Uterus (tissue), 4 donors: ENCODE measurements around the gene CTBP1. TPM values are rescaled to one million over a fixed set of nuclear protein-coding genes. Genes with fewer than 3 reads are reported as not detected.
A peak's percentile ranks its signal among the peaks of the same experiment; 100 is the strongest.

ENCODE experiments used
- DNase-seq, 2 donors: peaks; one replicate each; pipeline ENCODE4 v3.0.0-alpha.2; 2019 to 2020
- H3K27ac ChIP-seq, 2 donors: fragments of 200-600 bp; sonication (generic); 1 replicate in 1 of 2; 2 replicates in 1 of 2; pipeline ENCODE4 v1.5.1; 2016 to 2018
- H3K27me3 ChIP-seq, 2 donors: fragments of 200-600 bp; sonication (generic); one replicate each; pipeline ENCODE4 v1.5.1; 2018 to 2019; ENCODE audit warnings: control low read depth in 1 of 2
- H3K36me3 ChIP-seq, 2 donors: fragments of 200-600 bp; sonication (generic); one replicate each; pipeline ENCODE4 v1.5.1; 2019; ENCODE audit warnings: control low read depth in 1 of 2
- H3K4me1 ChIP-seq, 2 donors: fragments of 200-600 bp; sonication (generic); one replicate each; pipeline ENCODE4 v1.5.1; 2018 to 2019; ENCODE audit warnings: control low read depth in 1 of 2
- H3K4me3 ChIP-seq, 2 donors: fragments of 200-600 bp; sonication (generic); 1 replicate in 1 of 2; 2 replicates in 1 of 2; pipeline ENCODE4 v1.5.1; 2018 to 2019; ENCODE audit warnings: mild to moderate bottlenecking in 1 of 2
- H3K9me3 ChIP-seq, 2 donors: fragments of 200-600 bp; sonication (generic); one replicate each; pipeline ENCODE4 v1.5.1; 2019; ENCODE audit warnings: control low read depth in 1 of 2
- POLR2A ChIP-seq, 2 donors: fragments of 450-650 bp; IDR thresholded peaks; one replicate each; pipeline ENCODE4 v1.6.1; 2016; ENCODE audit warnings: antibody characterized with exemption in 2 of 2, mild to moderate bottlenecking in 1 of 2, moderate library complexity in 1 of 2
- intact Hi-C: fragments of 100-400 bp; cut with DNase I; formaldehyde crosslinking; loops from one replicate; pipeline ENCODE4 v1.15.1; 2023; ENCODE audit warnings: low total_unique reads
- total RNA-seq, 4 donors: library from RNA; depleted of rRNA in 3 of 4; stranded (reverse); fragments of >200 nt in 3 of 4; gene quantifications; one replicate each; pipeline versions ENCODE4 v1.1.0 to v1.2.4, GENCODE V29; 2014 to 2023
- TF ChIP-seq, protein P1 (sequence below), 4 experiments: fragments of 200-600 bp in 2 of 4; fragments of 450-650 bp in 2 of 4; sonication (generic) in 2 of 4; IDR thresholded peaks; one replicate each; pipeline ENCODE4 v1.5.1; 2016 to 2019; ENCODE audit warnings: antibody characterized with exemption in 4 of 4, mild to moderate bottlenecking in 2 of 4, moderate library complexity in 1 of 4
- donor health status: DM: yes; HTN: yes; CAD: no.

CTBP1 gene
- total RNA-seq, 4 donors from 2014 or later: 104 to 193 (median 162) TPM

DNA sequence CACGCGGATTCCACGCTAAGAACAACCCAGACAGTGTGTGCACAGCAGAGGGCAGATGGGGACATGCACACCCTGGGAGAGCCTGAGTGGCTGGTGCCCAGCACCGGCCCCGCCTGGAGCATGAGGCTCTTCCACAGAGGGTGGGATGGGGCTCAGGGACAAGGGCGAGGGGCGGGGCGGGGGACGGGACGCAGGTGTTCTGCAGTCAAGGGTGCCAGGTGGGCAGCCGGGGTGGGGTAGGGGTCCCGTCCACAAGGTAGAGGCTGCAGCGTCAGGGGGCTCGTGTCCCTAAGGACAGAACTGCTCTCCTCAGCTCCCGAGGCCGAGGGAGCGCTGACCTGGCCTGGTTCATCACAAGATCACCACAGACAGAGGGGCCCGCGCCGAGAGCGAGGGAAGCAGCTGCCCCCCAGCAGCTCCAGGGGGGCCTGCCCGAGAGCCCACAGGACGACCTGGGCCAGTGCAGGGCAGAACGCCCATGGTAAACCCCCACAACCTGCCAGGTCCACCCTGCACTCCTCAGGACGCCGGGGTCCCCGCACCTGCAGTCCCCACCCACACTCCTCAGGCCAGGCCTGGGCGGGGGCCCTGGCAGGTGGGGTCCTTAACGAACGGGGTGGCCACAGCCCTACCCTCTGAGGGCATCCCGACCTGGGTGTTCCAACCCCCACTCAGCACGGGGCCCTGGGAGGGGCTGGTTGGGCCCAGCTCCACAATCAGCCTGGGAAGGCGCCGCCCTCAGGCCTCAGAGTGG lies 26.7 kb downstream of the CTBP1 start:
- TF ChIP-seq POLR2A (IDR thresholded peaks at IDR 0.05): no peak
- no peak overlapping the region for H3K27ac ChIP-seq
- H3K4me3 ChIP-seq: no peak overlapping the region
- no peaks in the 10 kb centered on the region for H3K36me3 ChIP-seq
- intact Hi-C loops: no loop called here
- no peak for DNase-seq
- peaks cover 0 to 10% of the 10 kb centered on the region in 2 donors for H3K4me1 ChIP-seq
- no peaks in the 10 kb centered on the region for H3K27me3 ChIP-seq
- H3K9me3 ChIP-seq: no peaks in the 10 kb centered on the region

DNA sequence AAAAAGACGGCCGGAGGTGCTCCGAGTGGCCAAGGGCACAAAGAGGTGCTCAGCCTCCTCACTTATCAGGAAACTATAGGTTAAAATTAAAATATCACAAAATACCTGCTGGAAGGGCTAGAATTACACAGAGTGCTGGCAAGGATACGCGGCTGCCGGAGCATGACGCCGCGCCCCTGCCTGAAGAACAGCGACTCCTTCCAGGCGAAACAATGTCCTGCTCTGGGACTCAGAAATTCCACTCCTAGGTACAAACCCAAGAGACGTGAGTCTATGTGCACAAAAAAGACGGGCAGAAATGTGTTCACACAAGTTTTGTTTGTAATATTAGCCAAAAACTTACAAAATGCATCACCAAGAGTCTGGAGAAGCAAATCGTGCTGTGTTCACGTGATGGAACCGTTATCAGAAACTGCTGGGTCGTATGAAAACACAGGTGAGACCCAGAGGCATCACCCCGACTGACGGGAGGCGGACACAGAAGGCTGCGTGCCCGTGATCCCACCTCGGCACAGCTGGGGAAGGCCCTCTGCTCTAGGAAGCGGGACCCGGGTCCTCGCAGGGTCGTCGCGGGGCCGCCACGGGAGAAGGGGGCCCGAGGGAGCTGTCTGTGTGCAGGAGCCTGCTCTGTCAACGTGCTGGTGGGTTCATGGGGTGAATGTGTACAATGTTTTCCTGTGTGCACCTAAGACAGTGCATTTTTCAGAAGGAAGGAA lies 27.6 kb downstream of the CTBP1 start:
- no peak for DNase-seq
- Histone ChIP-seq H3K4me1 (peaks cover 0 to 6% of the 10 kb centered on the region in 2 donors), H3K36me3 (no peaks in the 10 kb centered on the region), H3K4me3 (no peak overlapping the region), H3K9me3 (no peaks in the 10 kb centered on the region), H3K27ac (no peak overlapping the region), H3K27me3 (no peaks in the 10 kb centered on the region)
- intact Hi-C loops: no loop called here
- TF ChIP-seq, protein P1, sequence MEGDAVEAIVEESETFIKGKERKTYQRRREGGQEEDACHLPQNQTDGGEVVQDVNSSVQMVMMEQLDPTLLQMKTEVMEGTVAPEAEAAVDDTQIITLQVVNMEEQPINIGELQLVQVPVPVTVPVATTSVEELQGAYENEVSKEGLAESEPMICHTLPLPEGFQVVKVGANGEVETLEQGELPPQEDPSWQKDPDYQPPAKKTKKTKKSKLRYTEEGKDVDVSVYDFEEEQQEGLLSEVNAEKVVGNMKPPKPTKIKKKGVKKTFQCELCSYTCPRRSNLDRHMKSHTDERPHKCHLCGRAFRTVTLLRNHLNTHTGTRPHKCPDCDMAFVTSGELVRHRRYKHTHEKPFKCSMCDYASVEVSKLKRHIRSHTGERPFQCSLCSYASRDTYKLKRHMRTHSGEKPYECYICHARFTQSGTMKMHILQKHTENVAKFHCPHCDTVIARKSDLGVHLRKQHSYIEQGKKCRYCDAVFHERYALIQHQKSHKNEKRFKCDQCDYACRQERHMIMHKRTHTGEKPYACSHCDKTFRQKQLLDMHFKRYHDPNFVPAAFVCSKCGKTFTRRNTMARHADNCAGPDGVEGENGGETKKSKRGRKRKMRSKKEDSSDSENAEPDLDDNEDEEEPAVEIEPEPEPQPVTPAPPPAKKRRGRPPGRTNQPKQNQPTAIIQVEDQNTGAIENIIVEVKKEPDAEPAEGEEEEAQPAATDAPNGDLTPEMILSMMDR (IDR thresholded peaks at IDR 0.05): no peak
- TF ChIP-seq POLR2A (IDR thresholded peaks at IDR 0.05): no peak

DNA sequence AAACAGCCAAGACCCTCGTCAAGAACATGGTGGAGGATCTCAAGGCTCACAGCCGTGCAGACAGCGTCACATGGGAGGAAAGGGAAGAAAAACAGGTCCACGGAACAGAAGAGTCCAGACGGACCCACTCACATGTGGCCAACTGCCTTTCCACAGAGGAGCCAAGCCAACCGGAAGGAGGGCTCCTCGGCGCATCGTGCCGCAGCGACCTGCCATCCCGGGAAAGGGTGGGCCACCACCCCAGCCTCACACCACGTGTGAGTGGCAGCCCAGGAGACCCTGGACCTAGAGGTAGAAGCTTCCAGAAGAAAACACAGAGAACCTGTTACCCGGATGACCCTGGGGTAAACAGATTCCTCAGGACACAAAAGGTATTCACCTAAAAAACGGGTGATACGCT lies 28.4 kb downstream of the CTBP1 start:
- no peak overlapping the region for H3K27ac ChIP-seq
- no peak for DNase-seq
- intact Hi-C loops: no loop called here
- TF ChIP-seq, protein P1 (IDR thresholded peaks at IDR 0.05): no peak
- TF ChIP-seq POLR2A (IDR thresholded peaks at IDR 0.05): no peak
- no peak overlapping the region for H3K4me3 ChIP-seq
- H3K27me3 ChIP-seq: no peaks in the 10 kb centered on the region
- no peaks in the 10 kb centered on the region for H3K9me3 ChIP-seq
- no peaks in the 10 kb centered on the region for H3K36me3 ChIP-seq
- H3K4me1 ChIP-seq: peaks cover 0 to 3% of the 10 kb centered on the region in 2 donors

DNA sequence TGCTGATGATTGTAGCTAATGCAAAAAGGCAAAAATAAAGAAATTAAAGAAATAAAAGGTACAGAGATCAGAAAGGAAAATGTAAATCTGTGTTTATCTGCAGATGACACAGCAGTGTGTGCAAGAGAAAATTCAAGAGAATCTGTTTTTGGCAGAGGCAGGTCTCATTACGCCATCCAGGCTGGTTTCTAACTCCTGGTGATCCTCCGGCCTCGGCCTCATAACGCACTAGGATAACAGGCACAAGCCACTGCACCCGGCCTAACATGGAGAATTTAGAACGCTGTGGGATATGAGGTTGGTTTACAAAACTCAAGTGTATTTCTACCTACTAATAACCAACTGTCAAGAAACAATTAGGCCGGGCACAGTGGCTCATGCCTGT lies 29.4 kb downstream of the CTBP1 start:
- H3K9me3 ChIP-seq: no peaks in the 10 kb centered on the region
- DNase-seq: no peak
- no peaks in the 10 kb centered on the region for H3K36me3 ChIP-seq
- intact Hi-C loops: no loop called here
- TF ChIP-seq, protein P1 (IDR thresholded peaks at IDR 0.05): no peak
- TF ChIP-seq POLR2A (IDR thresholded peaks at IDR 0.05): no peak
- H3K27ac ChIP-seq: peak overlapping the region in 1 of 2 donors; percentile 33
- H3K4me3 ChIP-seq: no peak overlapping the region
- no peaks in the 10 kb centered on the region for H3K27me3 ChIP-seq
- H3K4me1 ChIP-seq: peaks cover 4 to 13% of the 10 kb centered on the region in 2 donors

DNA sequence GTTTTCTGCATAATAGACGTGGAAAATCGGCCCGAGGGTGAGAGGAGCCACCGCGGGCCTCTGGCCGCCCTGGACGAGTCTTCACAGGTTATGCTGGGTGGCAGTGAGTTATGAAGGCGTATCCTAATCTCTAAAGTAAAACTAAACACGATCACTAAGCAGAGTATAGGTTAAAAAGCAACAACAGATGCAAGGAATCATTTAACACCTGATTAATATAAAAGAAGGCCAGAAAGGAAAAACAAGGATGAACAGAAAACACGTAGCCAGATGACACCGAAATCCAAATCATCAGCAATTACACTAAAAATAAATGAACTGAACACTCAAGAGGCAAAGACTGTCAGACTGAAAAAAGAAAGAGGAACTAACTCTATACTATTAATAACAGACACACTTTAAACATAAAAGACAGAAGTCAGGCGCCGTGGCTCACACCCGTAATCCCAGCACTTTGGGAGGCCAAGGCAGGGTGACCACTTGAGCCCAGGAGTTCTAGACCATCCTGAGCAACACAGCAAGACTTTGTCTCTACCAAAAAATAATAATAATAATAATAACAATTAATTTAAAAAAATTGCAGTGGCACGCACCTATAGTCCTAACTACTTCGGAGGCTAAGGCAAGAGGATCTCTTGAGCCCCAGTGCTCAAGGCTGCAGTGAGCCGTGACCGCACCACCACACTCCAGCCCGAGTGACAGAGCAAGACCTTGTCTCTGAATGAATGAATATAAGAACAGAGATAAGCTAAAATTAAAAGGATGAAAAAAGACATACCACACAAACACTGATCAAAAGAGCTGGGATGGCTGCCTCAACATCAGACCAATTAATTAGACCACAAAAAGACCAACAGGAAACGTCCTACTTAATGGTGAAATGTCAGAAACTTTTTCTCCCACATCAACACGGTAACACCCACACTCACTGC lies 30.0 kb downstream of the CTBP1 start:
- H3K27me3 ChIP-seq: no peaks in the 10 kb centered on the region
- DNase-seq: no peak
- peaks cover 4 to 19% of the 10 kb centered on the region in 2 donors for H3K4me1 ChIP-seq
- TF ChIP-seq, protein P1 (IDR thresholded peaks at IDR 0.05): no peak
- H3K4me3 ChIP-seq: no peak overlapping the region
- intact Hi-C loops: no loop called here
- no peaks in the 10 kb centered on the region for H3K36me3 ChIP-seq
- H3K27ac ChIP-seq: peak overlapping the region in 1 of 2 donors; percentile 33
- no peaks in the 10 kb centered on the region for H3K9me3 ChIP-seq
